Activated naive CD8-positive, alpha-beta T cell treated with anti-CD3 and anti-CD28 coated beads for 36 hours (primary cell): ENCODE data around the gene C3AR1. TPM values are rescaled to one million over a fixed set of nuclear protein-coding genes. Genes with fewer than 3 reads are reported as not detected.
A peak's percentile ranks its signal among the peaks of the same experiment; 100 is the strongest.
"Not testable (repeated sequence)": the region's sequence is repeated elsewhere in the genome, so short reads cannot be mapped to it uniquely, and the experiment has no call there.

Experiments
- DNase-seq: peaks from one replicate; pipeline ENCODE4 v3.0.0; 2021
- H3K27ac Mint-ChIP-seq: one replicate; pipeline ENCODE4 v1.8.0; 2022; ENCODE audit warnings: mild to moderate bottlenecking, moderate library complexity, mixed read lengths
- H3K27me3 Mint-ChIP-seq: one replicate; pipeline ENCODE4 v1.8.0; 2022; ENCODE audit warnings: mild to moderate bottlenecking, mixed read lengths
- H3K36me3 Mint-ChIP-seq: one replicate; pipeline ENCODE4 v1.8.0; 2021; ENCODE audit warnings: mild to moderate bottlenecking, mixed read lengths
- H3K4me1 Mint-ChIP-seq: one replicate; pipeline ENCODE4 v1.8.0; 2021; ENCODE audit warnings: mixed read lengths
- H3K4me3 Mint-ChIP-seq: one replicate; pipeline ENCODE4 v1.8.0; 2022; ENCODE audit warnings: mild to moderate bottlenecking, moderate library complexity, mixed read lengths
- H3K9me3 Mint-ChIP-seq: one replicate; pipeline ENCODE4 v1.8.0; 2022; ENCODE audit warnings: mixed read lengths
- total RNA-seq, 2 experiments: library from RNA; stranded (reverse); gene quantifications; one replicate each; pipeline ENCODE4 v1.2.3, GENCODE V29; 2021

Gene C3AR1
- total RNA-seq, 2 experiments from 2014 or later: 2.6 to 2.7 TPM

GRCh38 chr12:8028267-8028666, 37.9 kb downstream of the C3AR1 start:
- no peaks in the 10 kb centered on the region for H3K27me3 Mint-ChIP-seq
- no peak for DNase-seq
- no peak overlapping the region for H3K4me3 Mint-ChIP-seq
- no peak overlapping the region for H3K27ac Mint-ChIP-seq
- peaks cover 14% of the 10 kb centered on the region for H3K4me1 Mint-ChIP-seq
- H3K9me3 Mint-ChIP-seq: no peaks in the 10 kb centered on the region
- peaks cover 4% of the 10 kb centered on the region for H3K36me3 Mint-ChIP-seq

- DNase-seq: no peak
- H3K36me3 Mint-ChIP-seq: peaks cover 4% of the 10 kb centered on the region
- no peaks in the 10 kb centered on the region for H3K9me3 Mint-ChIP-seq
- H3K4me3 Mint-ChIP-seq: peak overlapping the region; percentile 90
- no peaks in the 10 kb centered on the region for H3K27me3 Mint-ChIP-seq
- peaks cover 14% of the 10 kb centered on the region for H3K4me1 Mint-ChIP-seq
- peak overlapping the region; percentile 99 for H3K27ac Mint-ChIP-seq
These were observed 38.3 kb downstream of the C3AR1 start for GRCh38 chr12:8027856-8028255.

GRCh38 chr12:8026291-8026900, 39.8 kb downstream of the C3AR1 start:
- no peaks in the 10 kb centered on the region for H3K27me3 Mint-ChIP-seq
- H3K27ac Mint-ChIP-seq: peak overlapping the region; percentile 99
- peaks cover 9% of the 10 kb centered on the region for H3K4me1 Mint-ChIP-seq
- DNase-seq: peak; percentile 94
- H3K4me3 Mint-ChIP-seq: peak overlapping the region; percentile 90
- H3K9me3 Mint-ChIP-seq: no peaks in the 10 kb centered on the region
- H3K36me3 Mint-ChIP-seq: peaks cover 4% of the 10 kb centered on the region

- DNase-seq: peak; percentile 58
- H3K27me3 Mint-ChIP-seq: peaks cover 20% of the 10 kb centered on the region
- peaks cover 4% of the 10 kb centered on the region for H3K4me1 Mint-ChIP-seq
- no peaks in the 10 kb centered on the region for H3K36me3 Mint-ChIP-seq
- H3K27ac Mint-ChIP-seq: no peak overlapping the region
- no peaks in the 10 kb centered on the region for H3K9me3 Mint-ChIP-seq
- peak overlapping the region; percentile 57 for H3K4me3 Mint-ChIP-seq
These were observed 47.2 kb downstream of the C3AR1 start for GRCh38 chr12:8018666-8019581.

GRCh38 chr12:8018213-8018612, 47.9 kb downstream of the C3AR1 start:
- Mint-ChIP-seq H3K4me3 (peak overlapping the region; percentile 48), H3K27me3 (peaks cover 20% of the 10 kb centered on the region)
- H3K36me3 Mint-ChIP-seq, H3K9me3 Mint-ChIP-seq, DNase-seq, H3K4me1 Mint-ChIP-seq, H3K27ac Mint-ChIP-seq: not testable (repeated sequence)

GRCh38 chr12:8014836-8015235, 51.3 kb downstream of the C3AR1 start:
- Mint-ChIP-seq H3K9me3 (no peaks in the 10 kb centered on the region), H3K4me3 (no peak overlapping the region), H3K27me3 (peaks cover 20% of the 10 kb centered on the region), H3K4me1 (peaks cover 4% of the 10 kb centered on the region), H3K27ac (no peak overlapping the region), H3K36me3 (no peaks in the 10 kb centered on the region)
- DNase-seq: no peak

GRCh38 chr12:8012651-8013309, 53.4 kb downstream of the C3AR1 start:
- DNase-seq: no peak
- no peaks in the 10 kb centered on the region for H3K4me1 Mint-ChIP-seq
- no peaks in the 10 kb centered on the region for H3K36me3 Mint-ChIP-seq
- no peaks in the 10 kb centered on the region for H3K9me3 Mint-ChIP-seq
- H3K4me3 Mint-ChIP-seq: no peak overlapping the region
- H3K27ac Mint-ChIP-seq: no peak overlapping the region
- H3K27me3 Mint-ChIP-seq: peaks cover 19% of the 10 kb centered on the region

- Mint-ChIP-seq H3K4me3 (no peak overlapping the region), H3K4me1 (no peaks in the 10 kb centered on the region), H3K27me3 (peaks cover 10% of the 10 kb centered on the region), H3K27ac (no peak overlapping the region), H3K9me3 (no peaks in the 10 kb centered on the region), H3K36me3 (no peaks in the 10 kb centered on the region)
- no peak for DNase-seq
These were observed 54.8 kb downstream of the C3AR1 start for GRCh38 chr12:8011331-8011730.

Other genes with a start within 250 kb of the C3AR1 start
- under 1 TPM in 1 of 2 experiments, not detected in 1; 0.08 TPM for gene SLC2A14, start 193.4 kb downstream of the C3AR1 start, total RNA-seq
- gene SLC2A3, start 130.2 kb downstream of the C3AR1 start, total RNA-seq: 100 to 1,000 TPM; 125 to 147 TPM
- 10 to 100 TPM; 15.5 to 15.9 TPM for gene FOXJ2, start 33.6 kb downstream of the C3AR1 start, total RNA-seq
- gene NECAP1, start 15.9 kb upstream of the C3AR1 start, total RNA-seq: 10 to 100 TPM; 26.5 to 28.2 TPM
- under 1 TPM in 1 of 2 experiments, not detected in 1; 0.28 TPM for gene CLEC4A, start 57.3 kb upstream of the C3AR1 start, total RNA-seq
- not detected for gene ZNF705A, start 90.7 kb upstream of the C3AR1 start, total RNA-seq
- under 1 TPM; 0.40 to 0.41 TPM for gene FAM90A1, start 161.3 kb upstream of the C3AR1 start, total RNA-seq